ENCODE data around the gene GPAT3.

DNA sequence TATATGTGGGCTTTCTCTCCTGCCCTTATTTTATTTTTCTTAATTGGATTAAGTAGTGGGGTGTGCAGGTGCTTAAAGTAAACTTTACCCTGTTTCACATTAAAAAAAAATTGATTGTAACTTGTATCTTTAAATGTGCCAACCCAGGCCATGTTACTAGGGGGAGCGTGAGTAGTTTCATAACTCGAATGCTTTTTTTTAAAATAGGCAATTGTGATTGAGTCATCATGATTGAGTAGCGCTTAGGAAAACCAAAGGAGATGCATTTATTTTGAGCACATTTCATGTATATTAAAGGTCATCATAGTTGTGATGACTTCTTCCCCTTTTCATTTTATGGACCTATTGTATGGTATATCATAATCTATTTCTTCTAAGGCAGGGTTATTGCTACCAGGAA lies 32.2 kb downstream of the GPAT3 start:
- TF ChIP-seq, protein P1, sequence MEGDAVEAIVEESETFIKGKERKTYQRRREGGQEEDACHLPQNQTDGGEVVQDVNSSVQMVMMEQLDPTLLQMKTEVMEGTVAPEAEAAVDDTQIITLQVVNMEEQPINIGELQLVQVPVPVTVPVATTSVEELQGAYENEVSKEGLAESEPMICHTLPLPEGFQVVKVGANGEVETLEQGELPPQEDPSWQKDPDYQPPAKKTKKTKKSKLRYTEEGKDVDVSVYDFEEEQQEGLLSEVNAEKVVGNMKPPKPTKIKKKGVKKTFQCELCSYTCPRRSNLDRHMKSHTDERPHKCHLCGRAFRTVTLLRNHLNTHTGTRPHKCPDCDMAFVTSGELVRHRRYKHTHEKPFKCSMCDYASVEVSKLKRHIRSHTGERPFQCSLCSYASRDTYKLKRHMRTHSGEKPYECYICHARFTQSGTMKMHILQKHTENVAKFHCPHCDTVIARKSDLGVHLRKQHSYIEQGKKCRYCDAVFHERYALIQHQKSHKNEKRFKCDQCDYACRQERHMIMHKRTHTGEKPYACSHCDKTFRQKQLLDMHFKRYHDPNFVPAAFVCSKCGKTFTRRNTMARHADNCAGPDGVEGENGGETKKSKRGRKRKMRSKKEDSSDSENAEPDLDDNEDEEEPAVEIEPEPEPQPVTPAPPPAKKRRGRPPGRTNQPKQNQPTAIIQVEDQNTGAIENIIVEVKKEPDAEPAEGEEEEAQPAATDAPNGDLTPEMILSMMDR (IDR thresholded peaks at IDR 0.05), result no peak
- TF ChIP-seq POLR2A (IDR thresholded peaks at IDR 0.05; ENCODE audit: low read depth) (no peak), POLR2AphosphoS5 (IDR thresholded peaks at IDR 0.05) (no peak), EP300 (IDR thresholded peaks at IDR 0.05) (no peak)

All from esophagus muscularis mucosa (tissue), 4 donors.